HepG2 (cell line): ENCODE results near the gene GLIS1. TPM values are rescaled to one million over a fixed set of nuclear protein-coding genes. Genes with fewer than 3 reads are reported as not detected.

Experiments
- ATAC-seq: fragments of 200-7000 bp; cut with Tn5 transposase; 3 replicates; pipeline ENCODE4 v1.9.1; 2020; ENCODE audit warnings: mild to moderate bottlenecking, moderate library complexity
- BruUV-seq: library from RNA; stranded (reverse); fragments of 400-500 nt; replicated peaks from 2 replicates; lab custom pipeline; 2021; lab: Mats Ljungman, UMichigan
- CTCF ChIA-PET: fragments of 300-600 bp; formaldehyde crosslinking; extraction: SDS; loops from one replicate; lab custom pipeline; 2021; ENCODE audit warnings: low total read pairs, inconsistent platforms, low intra/inter-chr PET ratio; lab: Yijun Ruan, JAX
- POLR2A ChIA-PET: fragments of 350-600 bp; sonication (Branson Sonifier 250); formaldehyde crosslinking; loops from one replicate; lab custom pipeline; 2020; ENCODE audit warnings: antibody characterized with exemption, inconsistent platforms; lab: Yijun Ruan, JAX
- DNase-seq: peaks from one replicate; pipeline ENCODE4 v3.0.0-alpha.2; 2015; ENCODE audit warnings: low spot score
- FAIRE-seq: peaks from 3 replicates; lab custom pipeline; 2011; peaks lifted over from hg19 to GRCh38; lab: Jason Lieb, UNC
- H2AFZ ChIP-seq: one replicate; pipeline ENCODE4 v1.6.1; 2011; ENCODE audit warnings: low read length, inconsistent platforms
- H3K27ac ChIP-seq: fragments of 300-600 bp; 3 replicates; pipeline ENCODE4 v1.8.0; 2011; ENCODE audit warnings: mixed run types, mild to moderate bottlenecking, mixed read lengths, low read length, inconsistent platforms; ENCODE audit not compliant: insufficient read depth; ENCODE audit errors: extremely low read length
- H3K27me3 ChIP-seq, 2 experiments: fragments of 200-600 bp in 1 of 2; 2 replicates in 1 of 2; 3 replicates in 1 of 2; pipeline versions ENCODE4 v1.6.0 to v1.8.0; 2011; ENCODE audit warnings: low read length in 2 of 2, mild to moderate bottlenecking in 2 of 2, moderate library complexity in 2 of 2, inconsistent platforms in 1 of 2; ENCODE audit not compliant: insufficient read depth in 2 of 2, control insufficient read depth in 1 of 2
- H3K36me3 ChIP-seq, 2 experiments: fragments of 200-600 bp in 1 of 2; replicated peaks in 1 of 2; 2 replicates in 1 of 2; 3 replicates in 1 of 2; pipeline versions ENCODE4 v1.5.1 to v1.8.0; 2011; ENCODE audit warnings: low read length in 2 of 2, inconsistent platforms in 1 of 2; ENCODE audit not compliant: insufficient read depth in 2 of 2, control insufficient read depth in 1 of 2
- H3K4me1 ChIP-seq: 2 replicates; pipeline ENCODE4 v1.5.1; 2012; ENCODE audit warnings: low read length, inconsistent platforms; ENCODE audit not compliant: insufficient read depth
- H3K4me2 ChIP-seq: 2 replicates; pipeline ENCODE4 v1.6.0; 2011; ENCODE audit warnings: low read depth, low read length, inconsistent platforms
- H3K4me3 ChIP-seq, 3 experiments: fragments of 200-600 bp in 1 of 3; sonication (generic), shearing (Covaris generic) in 1 of 3; replicated peaks in 1 of 3; 2 replicates each; pipeline ENCODE4 v1.5.1; 2011 to 2016; ENCODE audit warnings: low read length in 3 of 3, inconsistent platforms in 2 of 3, low read depth in 2 of 3, mild to moderate bottlenecking in 2 of 3, control low read depth in 1 of 3, mixed read lengths in 1 of 3; ENCODE audit not compliant: insufficient read depth in 1 of 3
- H3K79me2 ChIP-seq: one replicate; pipeline ENCODE4 v1.6.1; 2011; ENCODE audit warnings: low read length, inconsistent platforms; ENCODE audit not compliant: insufficient read depth
- H3K9ac ChIP-seq: 2 replicates; pipeline ENCODE4 v1.6.0; 2011; ENCODE audit warnings: mild to moderate bottlenecking, low read depth, low read length, inconsistent platforms; ENCODE audit not compliant: insufficient read depth
- H3K9me3 ChIP-seq: 2 replicates; pipeline ENCODE4 v1.5.1; 2012; ENCODE audit warnings: mild to moderate bottlenecking, low read length
- H4K20me1 ChIP-seq: 2 replicates; pipeline ENCODE4 v1.6.0; 2011; ENCODE audit warnings: inconsistent platforms, mild to moderate bottlenecking, low read length, moderate library complexity; ENCODE audit not compliant: insufficient read depth
- PATZ1 ChIP-seq: sonication (generic); formaldehyde crosslinking; IDR thresholded peaks from 2 replicates; pipeline ENCODE4 v1.4.0; 2020; ENCODE audit warnings: missing genetic modification reagents
- SMAD3 ChIP-seq: sonication (generic); formaldehyde crosslinking; IDR thresholded peaks from 2 replicates; pipeline ENCODE4 v1.4.0; 2020; ENCODE audit warnings: missing genetic modification reagents
- SP2 ChIP-seq: sonication (generic); formaldehyde crosslinking; IDR thresholded peaks from 2 replicates; pipeline ENCODE4 v1.5.1; 2020; ENCODE audit warnings: mild to moderate bottlenecking, missing genetic modification reagents
- WGBS: methylation state at CpG from one replicate; pipeline ENCODE4 v1.1.6; 2017; ENCODE audit warnings: low lambda C conversion rate; 5-methylcytosine and 5-hydroxymethylcytosine counted together
- in situ Hi-C: cut with HindIII; loops from 2 replicates; pipeline ENCODE4 v1.10.0; 2017; ENCODE audit warnings: low pct_unique_long_range_greater_than_20kb; ENCODE audit not compliant: extremely low pct_ligation_motif_present
- intact Hi-C: fragments of 100-400 bp; cut with micrococcal nuclease; formaldehyde crosslinking; loops from one replicate; pipeline ENCODE4 v1.10.0; 2022; ENCODE audit not compliant: unreplicated experiment
- polyA plus RNA-seq, 8 experiments: library from polyadenylated mRNA; depleted of rRNA in 3 of 8; stranded (reverse) in 7 of 8; unstranded in 1 of 8; fragments of >200 nt; fragmentation: Illumina TruSeq in 4 of 8; extraction: Trizol in 4 of 8; gene quantifications; 2 replicates each; pipeline versions ENCODE4 v1.2.1 to v1.2.3, GENCODE V29; 2011 to 2016; ENCODE audit warnings: low read depth in 4 of 8, missing spikeins in 1 of 8, mixed read lengths in 1 of 8; ENCODE audit not compliant: insufficient read depth in 1 of 8
- total RNA-seq, 5 experiments: library from RNA; depleted of rRNA; stranded (reverse); fragments of >200 nt; fragmentation: Illumina TruSeq; extraction: Trizol; gene quantifications; 2 replicates each; pipeline ENCODE4 v1.2.3, GENCODE V29; 2016; ENCODE audit warnings: low read depth in 1 of 5
- TF ChIP-seq, protein P1 (sequence below): fragments of 450-650 bp; IDR thresholded peaks from 2 replicates; pipeline ENCODE4 v1.6.1; 2016

Gene GLIS1
- total and polyA plus RNA-seq, 2 of the 13 experiments (the other 11 are each of a cell fraction or from before 2014, with no cell fraction given), result 0.03 TPM; not detected in 1

GRCh38 chr1:53506355-53507050, 232.5 kb downstream of the GLIS1 start (continued):
- TF ChIP-seq PATZ1 (no peak), SP2 (no peak)

GRCh38 chr1:53505891-53506290, 233.1 kb downstream of the GLIS1 start:
- 30% methylated on average over 10 of the region's 13 CpGs for WGBS
- ChIA-PET CTCF (no interaction called here), POLR2A (no interaction called here)
- no peak for DNase-seq
- Histone ChIP-seq H3K79me2 (no peaks in the 10 kb centered on the region), H4K20me1 (no peaks in the 10 kb centered on the region), H3K27ac (no peak overlapping the region), H3K4me1 (no peaks in the 10 kb centered on the region), H3K9ac (no peak overlapping the region), H3K4me3 (no peak overlapping the region), H3K9me3 (no peaks in the 10 kb centered on the region), H3K4me2 (no peak overlapping the region), H3K36me3 (no peaks in the 10 kb centered on the region), H3K27me3 (peaks cover 13 to 70% of the 10 kb centered on the region in 2 experiments), H2AFZ (no peak overlapping the region)
- no TSS peak for BruUV-seq
- in situ Hi-C loops (no loop called here), intact Hi-C loops (no loop called here)
- FAIRE-seq, result no peak
- no peak for ATAC-seq
- TF ChIP-seq SMAD3 (CRISPR knock-in tag), result no peak
- TF ChIP-seq, protein P1, sequence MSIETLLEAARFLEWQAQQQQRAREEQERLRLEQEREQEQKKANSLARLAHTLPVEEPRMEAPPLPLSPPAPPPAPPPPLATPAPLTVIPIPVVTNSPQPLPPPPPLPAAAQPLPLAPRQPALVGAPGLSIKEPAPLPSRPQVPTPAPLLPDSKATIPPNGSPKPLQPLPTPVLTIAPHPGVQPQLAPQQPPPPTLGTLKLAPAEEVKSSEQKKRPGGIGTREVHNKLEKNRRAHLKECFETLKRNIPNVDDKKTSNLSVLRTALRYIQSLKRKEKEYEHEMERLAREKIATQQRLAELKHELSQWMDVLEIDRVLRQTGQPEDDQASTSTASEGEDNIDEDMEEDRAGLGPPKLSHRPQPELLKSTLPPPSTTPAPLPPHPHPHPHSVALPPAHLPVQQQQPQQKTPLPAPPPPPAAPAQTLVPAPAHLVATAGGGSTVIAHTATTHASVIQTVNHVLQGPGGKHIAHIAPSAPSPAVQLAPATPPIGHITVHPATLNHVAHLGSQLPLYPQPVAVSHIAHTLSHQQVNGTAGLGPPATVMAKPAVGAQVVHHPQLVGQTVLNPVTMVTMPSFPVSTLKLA, result peak; percentile 97
- TF ChIP-seq, all 625 proteins: peak for 1
